ENCODE measurements around the gene ZFPM1.

The ZFPM1 gene

GRCh38 chr16:88413631-88414030, 39.4 kb upstream of the ZFPM1 start:
- no peak for ATAC-seq
- H3K9me3 Mint-ChIP-seq = no peaks in the 10 kb centered on the region
- no peak overlapping the region for H3K27ac Mint-ChIP-seq
- no peaks in the 10 kb centered on the region for H3K4me1 Mint-ChIP-seq
- H3K4me3 Mint-ChIP-seq = no peak overlapping the region
- no peak for DNase-seq (ENCODE audit: low spot score in 2 of 2)
- H3K36me3 Mint-ChIP-seq = no peaks in the 10 kb centered on the region

GRCh38 chr16:88414521-88415380, 38.3 kb upstream of the ZFPM1 start:
- no peak for ATAC-seq
- no peak overlapping the region for H3K27ac Mint-ChIP-seq
- no peaks in the 10 kb centered on the region for H3K4me1 Mint-ChIP-seq
- no peaks in the 10 kb centered on the region for H3K9me3 Mint-ChIP-seq
- no peak for DNase-seq (ENCODE audit: low spot score in 2 of 2)
- no peak overlapping the region for H3K4me3 Mint-ChIP-seq
- H3K36me3 Mint-ChIP-seq = no peaks in the 10 kb centered on the region

GRCh38 chr16:88415381-88415705, 37.7 kb upstream of the ZFPM1 start:
- DNase-seq (ENCODE audit: low spot score in 2 of 2) (no peak), ATAC-seq (no peak)
- H3K9me3 Mint-ChIP-seq = no peaks in the 10 kb centered on the region
- no peaks in the 10 kb centered on the region for H3K36me3 Mint-ChIP-seq
- no peak overlapping the region for H3K4me3 Mint-ChIP-seq
- H3K27ac Mint-ChIP-seq = no peak overlapping the region
- no peaks in the 10 kb centered on the region for H3K4me1 Mint-ChIP-seq

- no peaks in the 10 kb centered on the region for H3K4me1 Mint-ChIP-seq
- no peaks in the 10 kb centered on the region for H3K36me3 Mint-ChIP-seq
- no peaks in the 10 kb centered on the region for H3K9me3 Mint-ChIP-seq
- no peak overlapping the region for H3K4me3 Mint-ChIP-seq
- no peak for DNase-seq (ENCODE audit: low spot score in 2 of 2)
- no peak for ATAC-seq
- no peak overlapping the region for H3K27ac Mint-ChIP-seq
Observed at GRCh38 chr16:88415713-88416323, 37.3 kb upstream of the ZFPM1 start.

GRCh38 chr16:88416686-88417085, 36.4 kb upstream of the ZFPM1 start:
- Mint-ChIP-seq H3K36me3 (no peaks in the 10 kb centered on the region), H3K4me3 (no peak overlapping the region), H3K4me1 (no peaks in the 10 kb centered on the region), H3K9me3 (no peaks in the 10 kb centered on the region), H3K27ac (no peak overlapping the region)
- DNase-seq (ENCODE audit: low spot score in 2 of 2) = no peak
- no peak for ATAC-seq

- Mint-ChIP-seq H3K36me3 (no peaks in the 10 kb centered on the region), H3K4me3 (no peak overlapping the region), H3K4me1 (no peaks in the 10 kb centered on the region), H3K27ac (no peak overlapping the region), H3K9me3 (no peaks in the 10 kb centered on the region)
- DNase-seq (ENCODE audit: low spot score in 2 of 2) (no peak), ATAC-seq (no peak)
Observed at GRCh38 chr16:88417684-88418476, 35.2 kb upstream of the ZFPM1 start.

GRCh38 chr16:88418869-88419268, 34.2 kb upstream of the ZFPM1 start:
- ATAC-seq (no peak), DNase-seq (ENCODE audit: low spot score in 2 of 2) (no peak)
- Mint-ChIP-seq H3K9me3 (no peaks in the 10 kb centered on the region), H3K36me3 (no peaks in the 10 kb centered on the region), H3K4me1 (no peaks in the 10 kb centered on the region), H3K4me3 (no peak overlapping the region), H3K27ac (no peak overlapping the region)

GRCh38 chr16:88419790-88420189, 33.3 kb upstream of the ZFPM1 start:
- Mint-ChIP-seq H3K9me3 (no peaks in the 10 kb centered on the region), H3K4me3 (no peak overlapping the region), H3K4me1 (no peaks in the 10 kb centered on the region), H3K36me3 (no peaks in the 10 kb centered on the region), H3K27ac (no peak overlapping the region)
- DNase-seq (ENCODE audit: low spot score in 2 of 2) = no peak
- ATAC-seq = no peak

GRCh38 chr16:88420496-88420895, 32.6 kb upstream of the ZFPM1 start:
- no peak for DNase-seq (ENCODE audit: low spot score in 2 of 2)
- peaks cover 6% of the 10 kb centered on the region for H3K4me1 Mint-ChIP-seq
- ATAC-seq = no peak
- H3K9me3 Mint-ChIP-seq = no peaks in the 10 kb centered on the region
- H3K4me3 Mint-ChIP-seq = no peak overlapping the region
- H3K27ac Mint-ChIP-seq = no peak overlapping the region
- H3K36me3 Mint-ChIP-seq = no peaks in the 10 kb centered on the region

- DNase-seq (ENCODE audit: low spot score in 2 of 2) = no peak
- H3K4me1 Mint-ChIP-seq = peaks cover 6% of the 10 kb centered on the region
- H3K4me3 Mint-ChIP-seq = no peak overlapping the region
- no peaks in the 10 kb centered on the region for H3K36me3 Mint-ChIP-seq
- no peak overlapping the region for H3K27ac Mint-ChIP-seq
- no peak for ATAC-seq
- H3K9me3 Mint-ChIP-seq = no peaks in the 10 kb centered on the region
Observed at GRCh38 chr16:88421301-88421700, 31.8 kb upstream of the ZFPM1 start.

- Mint-ChIP-seq H3K36me3 (no peaks in the 10 kb centered on the region), H3K27ac (no peak overlapping the region), H3K4me3 (no peak overlapping the region), H3K9me3 (no peaks in the 10 kb centered on the region), H3K4me1 (peaks cover 6% of the 10 kb centered on the region)
- no peak for DNase-seq (ENCODE audit: low spot score in 2 of 2)
- no peak for ATAC-seq
Observed at GRCh38 chr16:88421871-88422433, 31.1 kb upstream of the ZFPM1 start.

GRCh38 chr16:88422733-88423447, 30.2 kb upstream of the ZFPM1 start:
- H3K27ac Mint-ChIP-seq = no peak overlapping the region
- DNase-seq (ENCODE audit: low spot score in 2 of 2) (no peak), ATAC-seq (no peak)
- H3K4me3 Mint-ChIP-seq = no peak overlapping the region
- H3K9me3 Mint-ChIP-seq = no peaks in the 10 kb centered on the region
- H3K4me1 Mint-ChIP-seq = peaks cover 6% of the 10 kb centered on the region
- H3K36me3 Mint-ChIP-seq = no peaks in the 10 kb centered on the region

- H3K27ac Mint-ChIP-seq = no peak overlapping the region
- H3K4me3 Mint-ChIP-seq = no peak overlapping the region
- H3K36me3 Mint-ChIP-seq = no peaks in the 10 kb centered on the region
- ATAC-seq (no peak), DNase-seq (ENCODE audit: low spot score in 2 of 2) (no peak)
- peaks cover 6% of the 10 kb centered on the region for H3K4me1 Mint-ChIP-seq
- no peaks in the 10 kb centered on the region for H3K9me3 Mint-ChIP-seq
Observed at GRCh38 chr16:88423448-88423850, 29.6 kb upstream of the ZFPM1 start.

GRCh38 chr16:88424587-88425235, 28.4 kb upstream of the ZFPM1 start:
- H3K4me3 Mint-ChIP-seq = no peak overlapping the region
- peaks cover 8% of the 10 kb centered on the region for H3K4me1 Mint-ChIP-seq
- DNase-seq (ENCODE audit: low spot score in 2 of 2) (no peak), ATAC-seq (no peak)
- no peaks in the 10 kb centered on the region for H3K9me3 Mint-ChIP-seq
- H3K36me3 Mint-ChIP-seq = no peaks in the 10 kb centered on the region
- peak overlapping the region; percentile 67 for H3K27ac Mint-ChIP-seq

GRCh38 chr16:88426018-88426417, 27.1 kb upstream of the ZFPM1 start:
- Mint-ChIP-seq H3K27ac (no peak overlapping the region), H3K4me1 (peaks cover 11% of the 10 kb centered on the region)
- DNase-seq (ENCODE audit: low spot score in 2 of 2) = no peak

More at GRCh38 chr16:88426018-88426417, 27.1 kb upstream of the ZFPM1 start:
- H3K36me3 Mint-ChIP-seq = no peaks in the 10 kb centered on the region
- ATAC-seq = no peak
- H3K4me3 Mint-ChIP-seq = no peak overlapping the region
- no peaks in the 10 kb centered on the region for H3K9me3 Mint-ChIP-seq
